ENCODE data around the gene IGIP.

- TF ChIP-seq CTCF (IDR thresholded peaks at IDR 0.05), result no peak
- TF ChIP-seq POLR2A (IDR thresholded peaks at IDR 0.05), result no peak
Observed at GRCh38 chr5:140135127-140135526, 9.4 kb downstream of the IGIP start.

Measured in testis (tissue), 2 donors.